Peyer's patch (tissue), 4 donors: ENCODE measurements around the gene KIFC1.

Source experiments
- CTCF ChIP-seq, 6 experiments: fragments of 450-650 bp in 4 of 6; fragments of 200-600 bp in 2 of 6; sonication (generic) in 1 of 6; IDR thresholded peaks; one replicate each; pipeline ENCODE4 v1.5.1; 2017 to 2019; ENCODE audit warnings: antibody characterized with exemption in 6 of 6, mild to moderate bottlenecking in 3 of 6, moderate library complexity in 1 of 6
- POLR2A ChIP-seq, 2 donors: fragments of 450-650 bp; IDR thresholded peaks; one replicate each; pipeline ENCODE4 v1.5.1; 2017; ENCODE audit warnings: antibody characterized with exemption in 2 of 2, mild to moderate bottlenecking in 2 of 2, moderate library complexity in 2 of 2

DNA sequence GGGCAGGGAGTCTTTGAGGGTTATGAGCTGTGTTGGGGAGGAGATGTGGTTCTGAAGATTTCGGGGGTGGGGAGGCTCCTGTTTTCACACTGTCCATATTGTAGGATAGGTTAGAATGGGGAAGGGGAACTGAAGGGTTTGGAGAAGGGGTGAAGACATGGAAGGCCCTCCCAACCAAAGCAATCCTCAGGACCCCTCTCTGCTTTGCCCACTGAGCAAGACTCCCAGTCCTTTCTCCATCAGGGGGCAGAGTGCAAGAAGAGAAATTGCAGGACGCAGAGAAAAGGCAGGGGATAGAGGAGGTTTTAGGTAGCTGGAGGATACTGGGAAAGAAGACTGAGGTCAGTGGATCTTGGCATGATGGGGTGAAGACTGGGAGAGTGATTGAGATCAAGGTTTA lies 32.2 kb downstream of the KIFC1 start:
- TF ChIP-seq CTCF (IDR thresholded peaks at IDR 0.05) = no peak
- TF ChIP-seq POLR2A (IDR thresholded peaks at IDR 0.05) = no peak
